CD4-positive, CD25-positive, alpha-beta regulatory T cell (primary cell): ENCODE results near the gene BAD. TPM values are rescaled to one million over a fixed set of nuclear protein-coding genes. Genes with fewer than 3 reads are reported as not detected.

Experiments used
- ATAC-seq, 2 donors: fragments of 150-1000 bp; cut with Tn5 transposase; one replicate each; pipeline ENCODE4 v1.10.0; 2021; ENCODE audit warnings: low read depth in 2 of 2, moderate number of reproducible peaks in 2 of 2, moderate library complexity in 1 of 2
- DNase-seq, 3 donors: peaks; one replicate each; pipeline versions ENCODE4 v3.0.0 to v3.0.0-alpha.2; 2012 to 2022; ENCODE audit warnings: mixed read lengths in 1 of 3
- H3K27ac ChIP-seq: one replicate; pipeline ENCODE4 v1.7.0; 2013; ENCODE audit warnings: mild to moderate bottlenecking, low read length; ENCODE audit not compliant: insufficient read depth, poor library complexity, severe bottlenecking
- H3K27me3 ChIP-seq: one replicate; pipeline ENCODE4 v1.7.0; 2013; ENCODE audit warnings: low read length; ENCODE audit not compliant: control insufficient read depth, insufficient read depth
- H3K36me3 ChIP-seq: one replicate; pipeline ENCODE4 v1.7.0; 2013; ENCODE audit warnings: mild to moderate bottlenecking, low read length, moderate library complexity; ENCODE audit not compliant: control insufficient read depth, insufficient read depth
- H3K4me1 ChIP-seq: 2 replicates; pipeline ENCODE4 v1.7.0; 2013; ENCODE audit warnings: mild to moderate bottlenecking, low read length; ENCODE audit not compliant: insufficient read depth, control insufficient read depth, poor library complexity, severe bottlenecking
- H3K4me3 ChIP-seq: one replicate; pipeline ENCODE4 v1.7.0; 2013; ENCODE audit warnings: low read depth, mild to moderate bottlenecking, low read length, moderate library complexity
- H3K9me3 ChIP-seq, 2 experiments: 1 replicate in 1 of 2; 2 replicates in 1 of 2; pipeline ENCODE4 v1.7.0; 2013; ENCODE audit warnings: low read length in 2 of 2, mild to moderate bottlenecking in 1 of 2, moderate library complexity in 1 of 2; ENCODE audit not compliant: control insufficient read depth in 2 of 2
- H3K27ac Mint-ChIP-seq, 3 donors: one replicate each; pipeline ENCODE4 v1.8.0; 2020 to 2022; ENCODE audit warnings: mild to moderate bottlenecking in 3 of 3, mixed read lengths in 3 of 3, moderate library complexity in 2 of 3
- H3K27me3 Mint-ChIP-seq: one replicate; pipeline ENCODE4 v1.8.0; 2022; ENCODE audit warnings: mild to moderate bottlenecking, mixed read lengths
- H3K36me3 Mint-ChIP-seq: one replicate; pipeline ENCODE4 v1.8.0; 2020; ENCODE audit warnings: mixed read lengths
- H3K4me1 Mint-ChIP-seq, 4 donors: one replicate each; pipeline ENCODE4 v1.8.0; 2020 to 2022; ENCODE audit warnings: mixed read lengths in 4 of 4, mild to moderate bottlenecking in 1 of 4
- H3K4me3 Mint-ChIP-seq, 4 donors: one replicate each; pipeline ENCODE4 v1.8.0; 2020 to 2022; ENCODE audit warnings: mild to moderate bottlenecking in 4 of 4, mixed read lengths in 4 of 4, moderate library complexity in 3 of 4
- H3K9me3 Mint-ChIP-seq, 7 donors: one replicate each; pipeline ENCODE4 v1.8.0; 2020 to 2022; ENCODE audit warnings: mixed read lengths in 7 of 7, mild to moderate bottlenecking in 3 of 7, moderate library complexity in 2 of 7
- polyA plus RNA-seq, 4 donors: library from polyadenylated mRNA; unstranded; fragments of 300-500 nt; fragmentation: Illumina TruSeq; gene quantifications; one replicate each; pipeline ENCODE4 v1.2.3, GENCODE V29; 2021
- total RNA-seq: library from RNA; stranded (reverse); gene quantifications from one replicate; pipeline ENCODE4 v1.2.3, GENCODE V29; 2022

Gene BAD
- total and polyA plus RNA-seq, 5 donors from 2014 or later = 25.7 to 50.4 (median 43.8) TPM

GRCh38 chr11:64296830-64297698 is 12.6 kb upstream of the BAD start:
- H3K4me3 ChIP-seq = no peak overlapping the region
- no peak overlapping the region for H3K27ac ChIP-seq
- ATAC-seq (no peak), DNase-seq (no peak)
- Mint-ChIP-seq H3K27me3 (peaks cover 88% of the 10 kb centered on the region), H3K36me3 (no peaks in the 10 kb centered on the region), H3K9me3 (no peaks in the 10 kb centered on the region), H3K4me3 (peak overlapping the region in 2 of 4 donors; percentile 27 to 73), H3K27ac (no peak overlapping the region), H3K4me1 (peaks cover 0 to 28% (median 13%) of the 10 kb centered on the region in 4 donors)
- H3K4me1 ChIP-seq = peaks cover 33% of the 10 kb centered on the region
- H3K9me3 ChIP-seq = no peaks in the 10 kb centered on the region
- no peaks in the 10 kb centered on the region for H3K36me3 ChIP-seq
- H3K27me3 ChIP-seq = peaks cover 27% of the 10 kb centered on the region

- peaks cover 0 to 25% (median 12%) of the 10 kb centered on the region in 4 donors for H3K4me1 Mint-ChIP-seq
- Histone ChIP-seq H3K27me3 (peaks cover 27% of the 10 kb centered on the region), H3K4me3 (no peak overlapping the region), H3K36me3 (no peaks in the 10 kb centered on the region), H3K9me3 (no peaks in the 10 kb centered on the region), H3K27ac (no peak overlapping the region), H3K4me1 (peaks cover 39% of the 10 kb centered on the region)
- no peak overlapping the region for H3K4me3 Mint-ChIP-seq
- DNase-seq (no peak), ATAC-seq (no peak)
- H3K27me3 Mint-ChIP-seq = peaks cover 87% of the 10 kb centered on the region
- no peaks in the 10 kb centered on the region for H3K9me3 Mint-ChIP-seq
- no peaks in the 10 kb centered on the region for H3K36me3 Mint-ChIP-seq
- no peak overlapping the region for H3K27ac Mint-ChIP-seq
Measured at GRCh38 chr11:64296236-64296635, 11.8 kb upstream of the BAD start.

GRCh38 chr11:64295760-64296159 is 11.3 kb upstream of the BAD start:
- Mint-ChIP-seq H3K27ac (no peak overlapping the region), H3K9me3 (no peaks in the 10 kb centered on the region), H3K36me3 (no peaks in the 10 kb centered on the region), H3K4me3 (no peak overlapping the region), H3K27me3 (peaks cover 85% of the 10 kb centered on the region), H3K4me1 (peaks cover 0 to 23% (median 11%) of the 10 kb centered on the region in 4 donors)
- no peak for DNase-seq
- Histone ChIP-seq H3K4me1 (peaks cover 35% of the 10 kb centered on the region), H3K27ac (no peak overlapping the region), H3K36me3 (no peaks in the 10 kb centered on the region), H3K27me3 (peaks cover 26% of the 10 kb centered on the region), H3K4me3 (no peak overlapping the region), H3K9me3 (no peaks in the 10 kb centered on the region)
- ATAC-seq = no peak

- H3K36me3 Mint-ChIP-seq = no peaks in the 10 kb centered on the region
- H3K27me3 Mint-ChIP-seq = peaks cover 82% of the 10 kb centered on the region
- no peak overlapping the region for H3K27ac Mint-ChIP-seq
- ATAC-seq (no peak), DNase-seq (no peak)
- no peaks in the 10 kb centered on the region for H3K36me3 ChIP-seq
- no peaks in the 10 kb centered on the region for H3K9me3 Mint-ChIP-seq
- H3K4me3 Mint-ChIP-seq = no peak overlapping the region
- no peaks in the 10 kb centered on the region for H3K9me3 ChIP-seq
- no peak overlapping the region for H3K4me3 ChIP-seq
- H3K4me1 Mint-ChIP-seq = peaks cover 0 to 17% (median 9%) of the 10 kb centered on the region in 4 donors
- peaks cover 24% of the 10 kb centered on the region for H3K27me3 ChIP-seq
- no peak overlapping the region for H3K27ac ChIP-seq
- H3K4me1 ChIP-seq = peaks cover 26% of the 10 kb centered on the region
Measured at GRCh38 chr11:64294774-64295173, 10.3 kb upstream of the BAD start.

GRCh38 chr11:64292460-64293254 is 8.2 kb upstream of the BAD start:
- no peaks in the 10 kb centered on the region for H3K36me3 ChIP-seq
- no peak overlapping the region for H3K27ac ChIP-seq
- no peaks in the 10 kb centered on the region for H3K9me3 ChIP-seq
- Mint-ChIP-seq H3K4me3 (peak overlapping the region in 3 of 4 donors; percentile 19 to 56 (median 44)), H3K27ac (no peak overlapping the region), H3K4me1 (peaks cover 0 to 10% (median 6%) of the 10 kb centered on the region in 4 donors), H3K27me3 (peaks cover 65% of the 10 kb centered on the region), H3K9me3 (no peaks in the 10 kb centered on the region), H3K36me3 (no peaks in the 10 kb centered on the region)
- DNase-seq (no peak), ATAC-seq (no peak)
- no peak overlapping the region for H3K4me3 ChIP-seq
- peaks cover 22% of the 10 kb centered on the region for H3K27me3 ChIP-seq
- peaks cover 16% of the 10 kb centered on the region for H3K4me1 ChIP-seq

GRCh38 chr11:64291752-64292459 is 7.4 kb upstream of the BAD start:
- H3K27ac Mint-ChIP-seq = no peak overlapping the region
- peaks cover 0 to 7% (median 4%) of the 10 kb centered on the region in 4 donors for H3K4me1 Mint-ChIP-seq
- ATAC-seq (peak; percentile 25 to 37), DNase-seq (peak in 2 of 3 donors; percentile 14 to 28)
- no peak overlapping the region for H3K4me3 Mint-ChIP-seq
- no peaks in the 10 kb centered on the region for H3K36me3 ChIP-seq
- no peaks in the 10 kb centered on the region for H3K9me3 Mint-ChIP-seq
- H3K4me1 ChIP-seq = peaks cover 16% of the 10 kb centered on the region
- H3K27ac ChIP-seq = no peak overlapping the region
- no peak overlapping the region for H3K4me3 ChIP-seq
- peaks cover 57% of the 10 kb centered on the region for H3K27me3 Mint-ChIP-seq
- H3K9me3 ChIP-seq = no peaks in the 10 kb centered on the region
- H3K27me3 ChIP-seq = peaks cover 21% of the 10 kb centered on the region
- no peaks in the 10 kb centered on the region for H3K36me3 Mint-ChIP-seq

GRCh38 chr11:64291262-64291751 is 6.8 kb upstream of the BAD start, which contains the start of gene KCNK4:
Gene KCNK4 (plus strand): TSS chr11:64291302. CDS start chr11:64293019, 1,717 bp downstream.
- ATAC-seq (no peak), DNase-seq (no peak)
- peak within 1 kb of the TSS; percentile 44 to 80 (median 62) for H3K4me3 Mint-ChIP-seq
- H3K4me1 ChIP-seq = peaks cover 17% of the 10 kb centered on the region
- H3K9me3 Mint-ChIP-seq = no peaks in the 10 kb centered on the region
- H3K36me3 Mint-ChIP-seq = no peaks in the 10 kb centered on the region
- H3K9me3 ChIP-seq = no peaks in the 10 kb centered on the region
- H3K27me3 Mint-ChIP-seq = peaks cover 54% of the 10 kb centered on the region
- peaks cover 0 to 13% (median 9%) of the 10 kb centered on the region in 4 donors for H3K4me1 Mint-ChIP-seq
- H3K4me3 ChIP-seq = no peak within 1 kb of the TSS
- peaks cover 17% of the 10 kb centered on the region for H3K27me3 ChIP-seq
- H3K27ac Mint-ChIP-seq = peak within 1 kb of the TSS in 1 of 3 donors; percentile 38
- no peaks in the 10 kb centered on the region for H3K36me3 ChIP-seq
- no peak within 1 kb of the TSS for H3K27ac ChIP-seq
